ENCODE data around the gene GANAB.

Gene GANAB

DNA sequence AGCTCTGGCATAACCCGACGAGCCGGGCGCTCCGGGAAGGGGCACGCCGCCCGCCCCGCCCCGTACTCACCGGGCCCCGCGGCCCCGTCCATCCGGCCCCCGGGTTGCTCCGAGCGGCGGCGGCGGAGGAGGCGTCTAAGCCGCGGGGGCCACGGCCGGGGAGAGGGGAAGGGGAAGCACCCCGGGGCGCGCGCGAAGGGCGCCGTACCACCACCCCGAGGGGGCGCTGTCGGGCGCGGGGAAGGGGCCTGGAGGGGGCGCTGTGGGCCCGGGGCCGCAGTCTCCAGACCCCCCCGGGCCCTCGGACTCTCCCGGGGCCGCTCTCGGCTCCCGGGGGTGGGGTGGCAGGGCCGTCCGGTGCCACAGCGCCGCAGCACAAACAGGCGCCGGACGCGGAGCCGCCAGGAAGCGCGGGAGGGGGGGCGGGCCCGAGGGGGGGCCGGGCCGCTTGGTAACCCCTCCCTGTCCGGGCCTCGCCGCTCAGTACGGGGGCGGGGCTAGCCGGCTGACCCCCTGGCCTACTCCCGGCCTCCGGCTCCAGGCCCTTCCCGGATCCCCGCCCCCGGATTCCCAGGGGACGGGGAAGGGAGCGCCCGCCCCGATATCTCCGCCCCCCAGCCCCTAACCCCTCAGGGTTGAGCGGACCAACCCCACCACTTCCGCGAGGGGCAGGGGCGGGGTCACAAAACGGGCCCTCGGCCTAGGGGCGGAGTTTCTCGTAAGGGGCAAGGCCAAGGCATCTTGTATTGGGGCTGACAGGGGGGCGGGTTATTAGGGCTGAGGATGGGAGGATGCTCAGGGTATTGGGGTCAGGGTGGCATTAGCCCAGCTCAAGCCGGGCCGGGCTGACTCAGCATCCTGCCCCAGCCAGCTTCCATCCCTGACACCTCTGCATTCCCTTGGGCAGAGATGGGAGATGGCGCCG is 33.8 kb downstream of the GANAB start, which contains the start of the genes EML3 and ROM1:
TSS of gene EML3 (minus strand) at position 410 of the 925 bp plus-strand sequence. CDS start at position 92, 318 bp downstream.
TSS of gene ROM1 (plus strand) at position 892 of the 925 bp plus-strand sequence. CDS start at position 917, 25 bp downstream.
- peak; percentile 80 to 98 for DNase-seq (ENCODE audit: low read depth in 2 of 2)
- H3K4me3 ChIP-seq (replicated peaks in 1 of 2; ENCODE audit: low read depth in 2 of 2, low read length in 2 of 2): peak within 1 kb of the TSS; percentile 76 to 89
- TF ChIP-seq, protein P1, sequence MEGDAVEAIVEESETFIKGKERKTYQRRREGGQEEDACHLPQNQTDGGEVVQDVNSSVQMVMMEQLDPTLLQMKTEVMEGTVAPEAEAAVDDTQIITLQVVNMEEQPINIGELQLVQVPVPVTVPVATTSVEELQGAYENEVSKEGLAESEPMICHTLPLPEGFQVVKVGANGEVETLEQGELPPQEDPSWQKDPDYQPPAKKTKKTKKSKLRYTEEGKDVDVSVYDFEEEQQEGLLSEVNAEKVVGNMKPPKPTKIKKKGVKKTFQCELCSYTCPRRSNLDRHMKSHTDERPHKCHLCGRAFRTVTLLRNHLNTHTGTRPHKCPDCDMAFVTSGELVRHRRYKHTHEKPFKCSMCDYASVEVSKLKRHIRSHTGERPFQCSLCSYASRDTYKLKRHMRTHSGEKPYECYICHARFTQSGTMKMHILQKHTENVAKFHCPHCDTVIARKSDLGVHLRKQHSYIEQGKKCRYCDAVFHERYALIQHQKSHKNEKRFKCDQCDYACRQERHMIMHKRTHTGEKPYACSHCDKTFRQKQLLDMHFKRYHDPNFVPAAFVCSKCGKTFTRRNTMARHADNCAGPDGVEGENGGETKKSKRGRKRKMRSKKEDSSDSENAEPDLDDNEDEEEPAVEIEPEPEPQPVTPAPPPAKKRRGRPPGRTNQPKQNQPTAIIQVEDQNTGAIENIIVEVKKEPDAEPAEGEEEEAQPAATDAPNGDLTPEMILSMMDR (IDR thresholded peaks at IDR 0.05; ENCODE audit: low read depth, low read length): peak; percentile 45

DNA sequence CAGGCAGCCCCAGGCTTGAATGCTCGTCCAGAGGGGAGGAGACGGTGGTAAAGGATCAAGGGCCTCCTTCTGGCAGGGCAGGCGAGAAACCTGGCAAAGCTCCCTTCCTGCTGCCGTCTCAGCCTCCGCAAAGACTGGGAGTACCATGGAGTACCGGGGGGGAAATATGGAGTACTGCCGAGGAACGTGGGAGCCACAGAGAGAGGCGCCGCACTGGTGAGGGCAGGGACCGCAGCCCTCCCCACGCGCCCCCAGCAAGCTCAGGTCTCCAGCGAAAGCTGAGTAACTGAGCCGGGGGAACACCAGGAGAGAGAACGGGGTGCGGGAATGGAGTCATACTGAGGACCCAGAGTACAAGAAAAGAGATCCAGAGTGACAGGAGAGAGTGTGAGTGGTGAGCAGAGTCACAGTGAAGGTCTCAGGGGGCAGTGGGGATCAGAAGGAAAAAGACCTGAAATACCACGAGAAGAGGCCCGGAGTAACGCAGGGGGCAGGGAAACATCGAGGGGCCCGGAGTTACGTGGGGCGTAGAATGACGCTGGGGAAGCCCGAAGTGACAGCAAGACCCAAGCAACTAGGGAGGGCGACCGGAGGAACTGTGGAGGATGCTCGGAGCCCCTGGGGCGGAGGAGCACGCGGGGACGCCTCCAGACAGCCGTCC is 34.6 kb downstream of the GANAB start:
- H3K4me3 ChIP-seq (replicated peaks in 1 of 2; ENCODE audit: low read depth in 2 of 2, low read length in 2 of 2): peak overlapping the region; percentile 76 to 89
- DNase-seq (ENCODE audit: low read depth in 2 of 2): peak; percentile 62 to 90
- TF ChIP-seq, protein P1 (IDR thresholded peaks at IDR 0.05; ENCODE audit: low read depth, low read length): no peak

DNA sequence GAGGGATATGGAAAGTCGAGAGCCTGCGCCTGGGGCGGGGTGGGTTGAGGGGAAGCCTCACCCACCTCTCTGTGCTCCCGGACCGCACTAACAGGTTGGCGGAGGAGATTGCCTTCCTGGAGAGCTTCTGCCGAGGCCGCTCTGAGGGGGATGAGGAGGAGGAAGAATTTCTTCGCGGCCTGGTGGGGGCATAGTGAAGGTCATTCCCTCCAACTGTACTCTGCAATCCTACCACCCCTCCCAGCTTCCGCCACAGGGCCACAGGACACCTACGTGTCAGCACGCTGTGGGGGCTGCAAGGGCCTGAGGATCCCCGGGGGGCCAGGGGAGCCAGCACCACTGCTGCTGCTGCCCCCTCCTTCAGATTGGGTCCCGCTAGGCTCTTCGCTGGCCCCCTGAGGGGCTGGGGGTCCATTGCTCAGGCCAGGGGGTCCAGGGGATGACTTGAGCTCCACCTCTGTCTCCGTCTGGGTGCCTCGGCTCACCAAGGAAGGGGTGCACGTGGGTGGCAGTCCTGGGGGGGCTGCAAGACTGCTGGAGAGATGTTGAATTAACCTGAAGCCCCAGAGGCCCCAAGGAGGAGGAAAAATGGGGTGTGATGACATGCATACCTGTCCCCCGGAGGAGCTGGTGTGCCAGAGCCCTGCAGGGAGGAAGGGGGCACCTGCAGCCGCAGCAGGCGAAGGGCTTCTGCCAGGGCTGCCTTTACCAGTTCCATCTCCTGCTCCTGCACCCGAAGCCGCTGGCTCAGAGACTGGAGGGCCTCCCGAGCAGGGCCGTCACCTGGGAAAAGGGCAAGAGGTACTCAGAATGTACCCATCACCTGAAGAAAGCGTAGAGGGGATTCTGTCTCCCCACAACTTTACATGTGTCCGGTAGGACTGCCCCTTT is 35.4 kb downstream of the GANAB start:
- TF ChIP-seq, protein P1 (IDR thresholded peaks at IDR 0.05; ENCODE audit: low read depth, low read length): no peak
- DNase-seq (ENCODE audit: low read depth in 2 of 2): no peak
- peak overlapping the region; percentile 76 to 89 for H3K4me3 ChIP-seq (replicated peaks in 1 of 2; ENCODE audit: low read depth in 2 of 2, low read length in 2 of 2)

DNA sequence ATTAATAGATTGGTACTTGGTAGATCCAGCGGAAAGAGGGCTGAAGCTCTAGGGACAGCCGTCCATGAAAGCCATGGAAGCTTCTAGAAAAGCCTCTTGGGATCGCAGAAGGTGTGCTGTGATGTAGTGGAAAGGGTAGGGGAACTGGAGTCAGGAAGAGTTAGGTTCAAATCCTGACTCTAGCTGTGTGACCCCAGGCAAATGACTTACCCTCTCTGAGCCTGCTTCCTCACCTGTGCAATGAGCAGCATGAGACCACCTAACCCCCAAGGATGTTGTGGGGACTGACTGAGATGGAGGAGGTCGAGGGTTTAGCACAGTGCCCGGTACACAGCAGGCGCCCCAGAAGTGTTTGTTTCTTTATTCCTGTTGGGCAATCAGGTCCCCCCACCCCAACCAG is 36.0 kb downstream of the GANAB start:
- TF ChIP-seq, protein P1 (IDR thresholded peaks at IDR 0.05; ENCODE audit: low read depth, low read length): no peak
- no peak overlapping the region for H3K4me3 ChIP-seq (replicated peaks in 1 of 2; ENCODE audit: low read depth in 2 of 2, low read length in 2 of 2)
- DNase-seq (ENCODE audit: low read depth in 2 of 2): no peak

DNA sequence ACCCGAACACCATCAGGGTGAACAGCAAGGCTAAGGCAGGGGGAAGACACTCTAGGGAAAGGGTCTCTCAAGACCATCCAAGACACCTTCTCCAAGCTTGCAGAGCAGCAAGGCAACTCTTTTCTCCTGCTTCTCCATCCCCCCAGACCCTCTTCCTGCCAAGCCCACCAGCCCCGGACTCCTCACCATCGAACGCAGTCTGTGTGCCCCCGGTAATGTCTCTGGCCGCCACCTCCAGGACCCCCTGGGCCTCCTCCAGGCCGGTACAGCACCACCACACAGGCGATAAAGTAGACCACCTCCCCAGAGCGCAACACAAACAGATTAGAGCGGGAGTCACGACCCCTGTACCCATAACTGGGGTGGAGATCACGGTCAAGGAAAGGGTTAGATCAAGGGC is 37.6 kb downstream of the GANAB start:
- TF ChIP-seq, protein P1 (IDR thresholded peaks at IDR 0.05; ENCODE audit: low read depth, low read length): no peak
- DNase-seq (ENCODE audit: low read depth in 2 of 2): no peak
- no peak overlapping the region for H3K4me3 ChIP-seq (replicated peaks in 1 of 2; ENCODE audit: low read depth in 2 of 2, low read length in 2 of 2)

DNA sequence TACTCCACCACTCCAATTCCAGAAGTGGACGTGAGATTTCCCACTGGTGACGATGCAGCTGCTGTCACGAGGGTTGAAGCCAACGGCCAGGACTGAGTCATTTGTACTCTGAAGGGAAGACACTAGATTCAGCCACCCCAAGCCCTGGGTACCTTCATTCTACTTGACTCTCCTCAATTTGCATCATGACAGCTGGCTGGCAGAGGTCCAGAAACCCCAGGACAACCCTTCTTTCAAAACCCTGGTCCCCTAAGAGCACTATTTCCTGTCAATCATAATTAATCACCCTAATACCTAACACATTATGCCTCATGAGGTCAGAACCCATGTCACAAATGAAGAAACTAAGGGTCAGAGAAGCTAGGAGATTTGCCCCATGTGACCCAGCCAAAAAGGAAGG is 38.7 kb downstream of the GANAB start:
- TF ChIP-seq, protein P1 (IDR thresholded peaks at IDR 0.05; ENCODE audit: low read depth, low read length): no peak
- no peak overlapping the region for H3K4me3 ChIP-seq (replicated peaks in 1 of 2; ENCODE audit: low read depth in 2 of 2, low read length in 2 of 2)
- DNase-seq (ENCODE audit: low read depth in 2 of 2): no peak

Data from cardiac fibroblast (primary cell).